ENCODE measurements around the gene CCDC13.

GRCh38 chr3:42772670-42773408, at the start of gene CCDC13:
- no peak for TF ChIP-seq CTCF (IDR thresholded peaks at IDR 0.05)
- TF ChIP-seq POLR2A (IDR thresholded peaks at IDR 0.05), result no peak

Data from lower leg skin (tissue), 3 donors.